Heart left ventricle (tissue), 13 donors: ENCODE measurements around the gene LRGUK.

Experiments
- POLR2A ChIP-seq, 2 donors: fragments of 450-650 bp; IDR thresholded peaks; one replicate each; pipeline ENCODE4 v1.6.1; 2017; ENCODE audit warnings: antibody characterized with exemption in 2 of 2, mild to moderate bottlenecking in 2 of 2, moderate library complexity in 2 of 2
- TF ChIP-seq, protein P1 (sequence below), 12 donors: fragments of 200-600 bp; sonication (generic) in 4 of 12; IDR thresholded peaks; one replicate each; pipeline versions ENCODE4 v1.5.0 to v1.8.0; 2018 to 2022; ENCODE audit warnings: antibody characterized with exemption in 12 of 12, mild to moderate bottlenecking in 5 of 12
- donor health status: ischemic (EF 13 %, LVEDD 7.1; RV severe dilation, severe dysfunction).
- donor health status: DM: no; HTN: yes; CAD: no.
- donor health status: DM: no; HTN: no; CAD: no.
- donor health status: ischemic (EF 25% LVEDD 6.9; RV normal size, moderate dysfunction).
- donor health status: ischemic (EF 25% LVEDD 5.7; RV mildly dilated, moderate dysfunction).
- donor health status: ischemic (EF 35%, LVEDD 5.7; RV mildly dilated, moderate dysfunction).
- donor health status: nonischemic (EF 11% LVEDD 7.7; RV severe dilation, severe dysfunction).
- donor health status: DM: yes; HTN: yes; CAD: no.
- donor health status: PGD.
- donor health status: ischemic (EF 29% LVEDD 5.4; RV normal size, mild dysfunction).
- donor health status: nonischemic (EF 23%, LVEDD 6.1; RV moderate dilation, normal function).

DNA sequence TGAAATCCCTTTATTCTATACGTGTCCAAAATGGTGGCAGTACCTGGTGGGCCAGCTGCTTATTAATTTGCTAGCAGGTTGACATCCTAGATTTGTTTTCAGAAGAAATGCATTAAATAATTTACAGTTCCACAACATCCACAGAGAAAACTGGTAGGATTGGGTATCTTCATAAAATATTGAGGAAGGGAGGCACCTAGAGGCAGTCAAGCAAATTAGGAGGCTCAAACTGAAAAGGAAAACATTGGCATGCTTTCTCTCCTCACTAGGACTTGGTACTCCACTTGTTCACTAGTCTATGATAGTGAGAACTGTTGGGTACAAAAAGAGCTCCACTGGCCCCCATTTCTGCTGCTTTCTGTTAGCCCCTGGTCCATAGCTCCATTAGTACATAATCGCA, 18.3 kb upstream of the LRGUK start:
- TF ChIP-seq, protein P1, sequence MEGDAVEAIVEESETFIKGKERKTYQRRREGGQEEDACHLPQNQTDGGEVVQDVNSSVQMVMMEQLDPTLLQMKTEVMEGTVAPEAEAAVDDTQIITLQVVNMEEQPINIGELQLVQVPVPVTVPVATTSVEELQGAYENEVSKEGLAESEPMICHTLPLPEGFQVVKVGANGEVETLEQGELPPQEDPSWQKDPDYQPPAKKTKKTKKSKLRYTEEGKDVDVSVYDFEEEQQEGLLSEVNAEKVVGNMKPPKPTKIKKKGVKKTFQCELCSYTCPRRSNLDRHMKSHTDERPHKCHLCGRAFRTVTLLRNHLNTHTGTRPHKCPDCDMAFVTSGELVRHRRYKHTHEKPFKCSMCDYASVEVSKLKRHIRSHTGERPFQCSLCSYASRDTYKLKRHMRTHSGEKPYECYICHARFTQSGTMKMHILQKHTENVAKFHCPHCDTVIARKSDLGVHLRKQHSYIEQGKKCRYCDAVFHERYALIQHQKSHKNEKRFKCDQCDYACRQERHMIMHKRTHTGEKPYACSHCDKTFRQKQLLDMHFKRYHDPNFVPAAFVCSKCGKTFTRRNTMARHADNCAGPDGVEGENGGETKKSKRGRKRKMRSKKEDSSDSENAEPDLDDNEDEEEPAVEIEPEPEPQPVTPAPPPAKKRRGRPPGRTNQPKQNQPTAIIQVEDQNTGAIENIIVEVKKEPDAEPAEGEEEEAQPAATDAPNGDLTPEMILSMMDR (IDR thresholded peaks at IDR 0.05): peak in 1 of 12 donors; percentile 9
- no peak for TF ChIP-seq POLR2A (IDR thresholded peaks at IDR 0.05)
